ENCODE data around the gene DTNBP1.

DNA sequence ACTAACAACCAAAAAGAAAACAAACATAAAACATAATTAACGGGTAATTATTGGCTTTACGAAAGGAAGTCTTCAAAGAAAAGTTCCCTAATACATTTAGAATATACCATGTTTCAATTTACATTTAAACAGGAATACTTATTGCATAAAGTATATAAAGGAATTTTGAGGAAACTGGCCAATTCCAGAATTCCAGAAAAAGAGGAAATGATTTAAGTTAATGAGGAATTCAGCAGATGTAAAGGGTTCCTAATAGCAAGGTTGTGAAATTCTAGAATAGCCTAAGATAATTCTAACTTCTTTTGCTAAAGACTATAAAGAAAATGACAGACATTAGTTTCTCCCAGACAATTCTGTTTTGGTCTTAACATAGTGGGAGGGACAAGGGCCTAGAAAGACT, 35.0 kb downstream of the DTNBP1 start:
- TF ChIP-seq, protein P1, sequence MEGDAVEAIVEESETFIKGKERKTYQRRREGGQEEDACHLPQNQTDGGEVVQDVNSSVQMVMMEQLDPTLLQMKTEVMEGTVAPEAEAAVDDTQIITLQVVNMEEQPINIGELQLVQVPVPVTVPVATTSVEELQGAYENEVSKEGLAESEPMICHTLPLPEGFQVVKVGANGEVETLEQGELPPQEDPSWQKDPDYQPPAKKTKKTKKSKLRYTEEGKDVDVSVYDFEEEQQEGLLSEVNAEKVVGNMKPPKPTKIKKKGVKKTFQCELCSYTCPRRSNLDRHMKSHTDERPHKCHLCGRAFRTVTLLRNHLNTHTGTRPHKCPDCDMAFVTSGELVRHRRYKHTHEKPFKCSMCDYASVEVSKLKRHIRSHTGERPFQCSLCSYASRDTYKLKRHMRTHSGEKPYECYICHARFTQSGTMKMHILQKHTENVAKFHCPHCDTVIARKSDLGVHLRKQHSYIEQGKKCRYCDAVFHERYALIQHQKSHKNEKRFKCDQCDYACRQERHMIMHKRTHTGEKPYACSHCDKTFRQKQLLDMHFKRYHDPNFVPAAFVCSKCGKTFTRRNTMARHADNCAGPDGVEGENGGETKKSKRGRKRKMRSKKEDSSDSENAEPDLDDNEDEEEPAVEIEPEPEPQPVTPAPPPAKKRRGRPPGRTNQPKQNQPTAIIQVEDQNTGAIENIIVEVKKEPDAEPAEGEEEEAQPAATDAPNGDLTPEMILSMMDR (IDR thresholded peaks at IDR 0.05) = no peak
- no peak for TF ChIP-seq POLR2A (IDR thresholded peaks at IDR 0.05)

Measured in esophagus squamous epithelium (tissue), 4 donors.